ENCODE data around the gene MYPOP.

The MYPOP gene

GRCh38 chr19:45865269-45865948 is 37.0 kb downstream of the MYPOP start:
- Histone ChIP-seq H3K4me1 (peaks cover 24% of the 10 kb centered on the region), H3K27ac (no peak overlapping the region), H3K27me3 (peaks cover 41% of the 10 kb centered on the region), H3K9me3 (no peaks in the 10 kb centered on the region), H3K9ac (no peak overlapping the region), H3K4me2 (no peak overlapping the region), H4K20me1 (no peaks in the 10 kb centered on the region), H3K4me3 (no peak overlapping the region), H3K36me3 (peaks cover 6% of the 10 kb centered on the region)
- no peak for TF ChIP-seq Cebpa-rat (IDR thresholded peaks at IDR 0.05)

DNA sequence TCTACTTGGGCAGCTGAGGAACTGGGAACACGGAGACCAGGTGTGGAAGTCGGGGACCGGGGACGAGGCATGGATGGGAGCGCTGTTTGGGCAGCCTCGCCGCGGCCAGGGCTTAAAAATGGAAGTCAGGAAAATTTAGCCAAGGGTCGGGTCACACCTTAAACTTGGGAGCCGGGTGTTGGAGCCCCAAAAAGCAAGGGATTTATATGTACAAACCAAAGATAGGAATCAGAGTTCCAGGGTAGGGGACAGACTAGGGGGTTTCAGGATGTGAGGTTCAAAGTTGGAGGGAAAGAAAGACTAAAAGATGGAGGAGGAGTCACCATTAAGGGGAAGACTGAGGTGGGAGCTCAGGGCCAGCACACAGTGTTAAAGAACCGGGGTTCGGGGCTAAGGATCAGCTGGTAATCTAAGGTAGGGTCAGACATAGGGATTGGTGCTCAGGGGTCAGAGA is 37.8 kb downstream of the MYPOP start:
- peaks cover 14% of the 10 kb centered on the region for H3K36me3 ChIP-seq
- H3K9me3 ChIP-seq, result no peaks in the 10 kb centered on the region
- H3K27ac ChIP-seq, result no peak overlapping the region
- no peak overlapping the region for H3K9ac ChIP-seq
- TF ChIP-seq Cebpa-rat (IDR thresholded peaks at IDR 0.05), result no peak
- no peak overlapping the region for H3K4me3 ChIP-seq
- H3K27me3 ChIP-seq, result peaks cover 41% of the 10 kb centered on the region
- H3K4me1 ChIP-seq, result peaks cover 24% of the 10 kb centered on the region
- H3K4me2 ChIP-seq, result peak overlapping the region; percentile 90
- no peaks in the 10 kb centered on the region; the same call in 1 of the 2 replicates for H4K20me1 ChIP-seq

DNA sequence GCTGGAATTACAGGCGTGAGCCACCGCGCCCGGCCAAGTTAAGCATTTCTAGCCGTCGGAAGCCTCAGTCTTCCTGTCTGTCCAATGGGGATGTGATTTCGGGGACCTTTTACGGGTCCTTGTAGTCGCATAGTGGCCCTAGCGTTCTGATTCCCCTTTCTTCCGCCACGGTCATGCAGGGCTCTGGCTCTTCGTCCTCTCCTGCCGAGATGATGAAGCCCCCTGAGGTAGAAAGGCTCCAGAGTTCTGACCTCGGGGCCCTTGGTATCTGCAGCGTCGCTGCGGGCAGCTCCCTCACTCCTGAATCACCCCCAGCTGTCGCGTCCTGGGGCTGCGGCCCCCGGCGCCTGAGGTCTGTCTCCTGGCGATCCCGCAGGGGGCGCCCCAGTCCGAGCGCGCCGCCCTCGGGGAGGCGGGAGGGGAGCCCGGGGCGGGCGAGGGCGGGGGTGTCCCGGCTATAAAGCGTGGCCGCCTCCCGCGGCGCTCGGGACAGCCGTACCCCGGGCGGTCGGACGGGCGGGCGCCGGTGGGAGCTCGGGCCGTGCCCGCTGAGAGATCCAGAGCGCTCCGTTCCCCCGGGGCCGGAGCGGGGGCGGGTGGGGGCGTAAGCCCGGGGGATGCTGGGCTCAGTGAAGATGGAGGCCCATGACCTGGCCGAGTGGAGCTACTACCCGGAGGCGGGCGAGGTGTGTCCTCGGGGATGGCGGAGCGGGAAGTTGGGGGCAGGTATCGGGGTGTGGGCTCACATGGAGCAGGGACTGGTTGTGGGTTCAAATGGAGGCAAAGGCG is 38.4 kb downstream of the MYPOP start, which contains the start of gene FOXA3:
TSS of gene FOXA3 (plus strand) at position 487 of the 789 bp plus-strand sequence. CDS start at position 618, 131 bp downstream.
- Histone ChIP-seq H3K4me3 (peak within 1 kb of the TSS; percentile 92), H3K4me2 (peak within 1 kb of the TSS; percentile 90), H3K27ac (no peak within 1 kb of the TSS), H3K4me1 (peaks cover 24% of the 10 kb centered on the region), H3K9me3 (no peaks in the 10 kb centered on the region), H4K20me1 (no peaks in the 10 kb centered on the region; the same call in 1 of the 2 replicates), H3K27me3 (peaks cover 41% of the 10 kb centered on the region), H3K9ac (peak within 1 kb of the TSS; percentile 92; the same call in 1 of the 2 replicates), H3K36me3 (peaks cover 20% of the 10 kb centered on the region)
- TF ChIP-seq Cebpa-rat (IDR thresholded peaks at IDR 0.05), result no peak

GRCh38 chr19:45863335-45863839 is 39.0 kb downstream of the MYPOP start:
- Histone ChIP-seq H3K4me1 (peaks cover 24% of the 10 kb centered on the region), H3K9me3 (no peaks in the 10 kb centered on the region), H3K27me3 (peaks cover 41% of the 10 kb centered on the region), H3K27ac (no peak overlapping the region), H4K20me1 (no peaks in the 10 kb centered on the region; the same call in 1 of the 2 replicates), H3K36me3 (peaks cover 26% of the 10 kb centered on the region), H3K4me2 (peak overlapping the region; percentile 90), H3K4me3 (peak overlapping the region; percentile 92), H3K9ac (peak overlapping the region; percentile 92; the same call in 1 of the 2 replicates)
- no peak for TF ChIP-seq Cebpa-rat (IDR thresholded peaks at IDR 0.05)

DNA sequence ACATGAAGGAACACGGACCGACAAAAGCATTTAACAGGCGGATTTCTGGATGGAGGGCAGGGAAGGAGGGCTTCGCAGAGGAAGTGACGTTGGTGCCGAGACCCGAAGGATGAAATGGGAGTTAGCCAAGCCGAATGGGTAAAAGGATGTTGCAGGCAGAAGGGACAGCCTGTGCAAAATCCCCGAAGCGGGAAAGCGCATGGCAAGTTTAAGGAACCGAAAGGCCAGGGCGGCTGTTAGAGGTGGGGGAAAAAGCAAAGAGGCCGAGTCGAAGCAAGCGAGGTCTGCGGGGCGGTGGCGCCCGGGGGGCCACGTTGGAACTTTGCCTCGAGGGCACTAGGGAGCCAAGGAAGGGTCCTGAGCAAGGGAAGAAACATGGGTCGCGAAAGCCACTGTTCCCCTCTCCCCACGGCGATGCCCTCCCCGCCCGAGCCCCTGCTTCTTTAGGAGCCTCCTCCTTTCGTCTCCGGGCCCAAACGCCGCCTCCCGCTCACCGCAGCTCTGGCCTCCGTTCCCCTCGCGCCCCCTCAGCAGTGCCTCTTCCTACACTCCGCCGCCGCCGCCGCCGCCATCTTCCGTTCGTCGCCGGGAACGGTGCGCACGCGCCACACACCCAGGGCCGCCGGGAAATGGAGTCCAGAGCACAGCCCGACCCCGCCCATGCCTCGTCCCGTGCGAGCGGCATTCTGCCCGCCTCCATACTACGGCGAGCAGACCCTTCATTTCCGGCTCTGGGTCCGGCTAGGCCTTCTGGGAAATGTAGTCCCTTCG is 39.7 kb downstream of the MYPOP start, which contains the start of gene SYMPK:
TSS of gene SYMPK (minus strand) at position 584 of the 771 bp plus-strand sequence. CDS start 8,652 bp downstream, outside the sequence.
- Histone ChIP-seq H3K9ac (peak within 1 kb of the TSS; percentile 92), H3K27me3 (peaks cover 41% of the 10 kb centered on the region), H3K27ac (peak within 1 kb of the TSS; percentile 92), H4K20me1 (peaks cover 6% of the 10 kb centered on the region), H3K4me3 (peak within 1 kb of the TSS; percentile 92), H3K9me3 (no peaks in the 10 kb centered on the region), H3K4me1 (peaks cover 24% of the 10 kb centered on the region), H3K4me2 (peak within 1 kb of the TSS; percentile 90), H3K36me3 (peaks cover 33% of the 10 kb centered on the region)
- TF ChIP-seq Cebpa-rat (IDR thresholded peaks at IDR 0.05), result no peak

DNA sequence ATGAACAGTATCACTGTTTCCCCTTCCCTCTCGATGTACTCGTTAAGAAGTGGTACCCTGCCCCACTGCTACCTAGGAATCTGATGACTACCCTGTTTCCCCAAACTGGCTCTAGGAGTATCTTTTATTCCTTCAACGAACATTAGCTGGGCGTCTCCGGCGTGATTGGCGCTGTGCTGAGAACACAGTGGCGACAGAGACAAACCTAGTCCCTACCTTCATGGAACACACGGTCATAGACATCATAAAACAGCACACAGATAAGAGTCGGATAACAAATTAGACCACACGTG is 40.2 kb downstream of the MYPOP start:
- H3K9me3 ChIP-seq, result no peaks in the 10 kb centered on the region
- H3K27me3 ChIP-seq, result peaks cover 41% of the 10 kb centered on the region
- H3K27ac ChIP-seq, result peak overlapping the region; percentile 92
- peak overlapping the region; percentile 92 for H3K9ac ChIP-seq
- peaks cover 7% of the 10 kb centered on the region for H4K20me1 ChIP-seq
- peaks cover 24% of the 10 kb centered on the region for H3K4me1 ChIP-seq
- TF ChIP-seq Cebpa-rat (IDR thresholded peaks at IDR 0.05), result no peak
- H3K36me3 ChIP-seq, result peaks cover 34% of the 10 kb centered on the region
- H3K4me3 ChIP-seq, result peak overlapping the region; percentile 92
- H3K4me2 ChIP-seq, result peak overlapping the region; percentile 79

DNA sequence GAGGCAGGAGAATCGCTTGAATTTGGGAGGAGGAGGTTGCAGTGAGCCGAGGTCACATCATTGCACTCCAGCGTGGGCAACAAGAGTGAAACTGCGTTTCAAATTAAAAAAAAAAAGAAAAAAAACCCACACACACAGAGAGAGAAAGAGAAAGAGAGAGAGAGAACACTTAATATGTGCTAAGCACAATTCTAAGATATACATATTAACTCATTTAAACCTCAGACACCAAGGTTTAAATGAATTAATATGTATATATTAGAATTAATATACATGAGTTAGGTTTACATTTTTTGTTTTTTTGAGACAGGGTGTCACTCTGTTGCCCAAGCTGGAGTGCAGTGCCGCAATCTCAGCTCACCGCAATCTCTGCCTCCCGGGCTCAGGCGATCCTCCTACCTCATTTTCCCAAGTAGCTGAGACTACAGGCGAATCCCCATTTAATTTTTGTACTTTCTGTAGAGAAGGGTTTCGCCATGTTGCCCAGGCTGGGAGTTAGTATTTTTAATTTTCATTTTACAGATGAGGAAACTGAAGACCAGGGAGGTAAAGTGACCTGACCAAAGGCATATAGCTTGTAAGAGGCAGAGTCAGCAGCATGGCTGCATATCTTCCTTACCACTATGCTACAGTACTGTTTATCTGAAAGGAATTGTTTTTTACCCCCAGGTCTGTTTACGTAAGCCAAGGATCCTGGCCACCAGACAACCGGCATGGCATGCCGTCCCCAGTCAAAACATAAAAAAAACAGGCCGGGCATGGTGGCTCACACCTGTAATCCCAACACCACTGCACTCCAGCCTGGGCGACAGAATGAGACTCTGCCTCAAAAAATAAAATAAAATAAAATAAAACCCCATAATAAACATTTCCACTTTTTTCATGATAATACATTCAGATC is 41.8 kb downstream of the MYPOP start:
- Histone ChIP-seq H3K4me3 (no peak overlapping the region), H3K4me2 (peak overlapping the region; percentile 79), H3K36me3 (peaks cover 50% of the 10 kb centered on the region), H3K9ac (no peak overlapping the region), H4K20me1 (peaks cover 23% of the 10 kb centered on the region), H3K9me3 (no peaks in the 10 kb centered on the region), H3K27ac (no peak overlapping the region), H3K4me1 (peaks cover 24% of the 10 kb centered on the region), H3K27me3 (peaks cover 25% of the 10 kb centered on the region)
- no peak for TF ChIP-seq Cebpa-rat (IDR thresholded peaks at IDR 0.05)

DNA sequence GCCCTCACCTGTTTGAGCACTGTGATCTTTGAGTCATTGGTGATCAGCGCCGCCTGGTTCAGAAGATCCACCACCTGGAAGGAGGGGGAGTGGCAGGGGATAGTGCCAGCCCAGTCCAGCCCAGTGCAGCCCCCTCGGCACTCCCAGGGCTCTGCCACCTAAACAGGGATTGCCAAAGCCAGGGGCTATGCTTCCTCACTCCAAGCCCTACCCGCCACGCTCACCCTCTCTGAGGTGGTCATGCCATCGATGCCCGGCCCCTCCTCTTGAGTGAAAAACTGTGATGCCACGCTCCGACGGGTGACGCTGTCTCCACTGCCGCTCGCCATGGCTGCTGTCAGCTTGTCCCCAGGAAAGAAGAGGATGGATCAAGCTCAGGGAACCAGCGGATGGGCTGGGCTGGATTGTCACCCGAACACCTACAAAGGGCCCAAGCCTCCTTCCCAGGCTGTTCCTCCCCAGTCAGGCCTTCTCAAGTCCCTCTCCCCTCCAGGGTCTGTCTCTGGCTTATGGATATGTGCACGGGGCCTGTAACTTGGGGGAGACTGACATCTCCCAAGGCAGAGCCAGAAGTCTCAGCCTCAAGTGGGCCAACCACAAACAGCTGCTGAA is 48.1 kb downstream of the MYPOP start:
- Histone ChIP-seq H3K4me1 (no peaks in the 10 kb centered on the region), H3K27me3 (no peaks in the 10 kb centered on the region), H3K4me2 (no peak overlapping the region), H4K20me1 (peaks cover 68% of the 10 kb centered on the region), H3K9ac (no peak overlapping the region), H3K9me3 (no peaks in the 10 kb centered on the region), H3K4me3 (no peak overlapping the region), H3K27ac (no peak overlapping the region), H3K36me3 (peaks cover 96% of the 10 kb centered on the region)
- TF ChIP-seq Cebpa-rat (IDR thresholded peaks at IDR 0.05), result no peak
